ENCODE data around the gene NME8.

The NME8 gene

GRCh38 chr7:37901236-37901827, 52.9 kb downstream of the NME8 start:
- ATAC-seq, result no peak

DNA sequence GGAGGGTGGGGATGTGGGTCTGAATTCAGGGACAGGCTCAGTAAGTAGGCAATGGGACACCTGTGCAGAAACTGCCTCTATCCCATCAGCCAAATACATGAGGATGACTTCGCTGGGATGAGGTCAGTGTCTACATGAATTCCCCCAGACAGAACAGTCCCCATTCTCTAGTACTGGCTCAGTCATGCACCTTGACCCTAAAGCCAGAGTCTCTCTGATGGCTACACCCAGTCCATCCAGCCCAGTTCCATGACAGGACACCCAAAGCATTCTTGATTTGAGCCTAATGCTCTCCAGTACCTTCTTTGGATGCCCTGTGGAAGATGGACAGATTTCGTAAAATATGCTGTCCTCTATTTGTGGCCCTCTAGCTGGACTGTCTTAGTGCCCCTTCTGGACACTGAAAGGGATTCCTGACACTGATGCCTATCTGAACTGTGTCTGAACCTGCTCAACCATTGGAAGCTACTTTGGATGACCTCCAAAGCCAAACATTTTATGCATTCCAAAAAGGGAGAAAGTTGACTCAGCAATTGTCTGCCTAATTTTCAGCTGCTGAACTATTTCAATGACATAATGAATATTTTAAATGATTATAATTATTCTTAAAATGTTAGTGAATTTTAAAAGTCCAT, 53.6 kb downstream of the NME8 start:
- no peak for ATAC-seq

DNA sequence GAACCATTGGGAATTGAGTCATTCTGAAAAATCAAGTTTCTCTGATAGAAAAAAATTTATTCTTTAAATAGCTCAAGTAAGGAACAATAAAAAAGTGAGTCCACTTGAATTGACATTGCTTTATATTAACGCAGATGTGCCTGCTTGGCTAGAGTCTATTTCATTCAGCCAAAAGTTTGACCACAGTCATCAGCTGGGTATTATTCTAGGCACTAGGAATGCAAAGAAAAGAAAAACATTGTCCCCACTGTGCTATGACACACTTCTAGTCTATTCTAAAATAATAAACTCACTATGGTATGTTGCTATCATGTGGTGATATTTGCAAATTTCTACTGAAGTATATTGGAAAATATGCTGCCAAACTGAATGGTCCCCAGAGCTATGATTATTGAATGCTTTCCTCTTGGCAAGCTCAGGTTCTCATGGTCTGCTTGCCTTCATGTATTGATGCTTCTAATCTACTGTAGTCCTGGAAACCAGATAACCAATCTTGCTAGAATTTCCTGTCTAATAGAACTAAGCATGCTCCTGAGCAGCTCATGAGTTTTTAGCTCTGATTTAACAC, 59.9 kb downstream of the NME8 start:
- no peak for ATAC-seq

- no peak for ATAC-seq
Observed at GRCh38 chr7:37912756-37913155, 64.4 kb downstream of the NME8 start.

GRCh38 chr7:37915438-37915837, 67.0 kb downstream of the NME8 start:
- ATAC-seq, result no peak

DNA sequence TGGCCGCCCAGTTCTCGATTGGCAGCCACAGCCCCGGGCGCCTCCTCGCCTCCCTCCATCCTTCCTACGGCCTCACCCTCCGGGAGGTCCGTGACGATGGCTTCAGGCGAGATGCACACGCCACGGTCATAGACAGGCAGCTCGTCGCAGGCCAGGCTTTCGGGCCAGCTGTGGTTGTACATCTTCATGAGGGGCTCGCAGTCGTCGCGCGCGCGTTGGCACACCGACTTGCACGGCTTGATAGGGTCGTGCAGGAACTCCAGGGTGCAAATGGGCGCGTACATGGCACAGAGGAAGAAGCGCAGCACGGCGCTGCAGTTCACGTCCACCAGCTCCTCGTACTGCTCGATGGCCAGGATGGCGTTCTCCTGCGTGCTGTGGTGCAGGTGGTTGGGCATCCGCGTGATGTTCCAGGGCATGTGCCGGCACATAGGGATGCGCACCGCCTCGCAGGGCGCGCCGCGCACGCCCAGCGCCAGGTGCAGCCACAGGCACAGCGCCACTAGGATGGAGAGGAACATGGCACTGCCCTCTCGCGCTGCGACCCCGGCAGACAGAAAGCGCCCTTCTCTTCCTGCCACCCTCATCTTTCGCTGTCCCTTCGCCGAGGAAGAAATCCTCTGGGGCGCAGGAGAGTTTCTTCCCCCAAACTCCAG, 67.7 kb downstream of the NME8 start:
- no peak for ATAC-seq

DNA sequence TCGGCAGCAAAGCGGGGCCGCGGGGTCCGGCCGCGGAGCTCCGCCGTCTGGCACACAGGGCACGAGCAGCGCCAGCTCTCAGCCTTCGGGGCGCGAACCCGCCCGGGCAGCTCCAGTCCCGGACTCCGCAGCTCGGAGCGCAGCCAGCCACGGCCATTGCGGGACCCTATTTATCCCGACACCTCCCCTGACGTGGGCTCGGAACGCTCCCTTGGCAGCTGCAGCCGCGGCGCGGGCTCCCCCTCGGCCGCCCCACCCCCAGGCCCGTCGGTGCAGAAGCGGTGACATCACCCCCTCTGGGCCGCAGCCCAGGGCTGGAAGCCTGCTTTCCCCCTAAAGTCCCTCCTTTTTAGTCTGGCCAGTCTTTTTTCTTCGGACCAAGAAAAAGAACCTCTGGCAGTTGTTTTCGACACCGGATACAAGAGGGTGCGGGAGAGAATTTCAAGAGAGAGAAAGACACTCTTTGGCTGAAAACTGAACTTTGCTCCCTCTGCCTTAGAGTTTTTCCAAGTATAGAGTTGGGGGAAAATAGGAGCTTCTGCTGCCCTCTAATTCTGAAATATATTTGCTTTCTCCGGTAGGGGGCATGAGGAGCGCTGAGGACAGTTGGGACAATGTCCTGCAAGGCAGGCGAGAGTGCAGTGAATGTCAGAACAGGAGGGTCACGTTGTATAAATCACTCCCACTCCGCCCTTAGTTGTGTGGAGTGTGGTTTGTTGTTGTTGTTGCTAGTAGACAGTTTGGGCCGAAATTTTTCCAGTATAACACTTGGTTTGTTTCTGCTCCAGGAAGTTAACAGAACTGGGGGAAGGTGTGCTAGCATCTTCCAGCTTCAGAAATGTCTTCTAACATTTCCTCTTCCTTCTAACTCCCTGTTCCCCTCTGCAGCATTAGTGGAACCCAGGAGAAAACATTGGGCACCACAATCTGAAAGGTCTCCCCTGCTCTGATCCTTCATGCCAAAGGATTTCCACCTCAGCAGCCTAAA, 68.6 kb downstream of the NME8 start, which contains the start of gene SFRP4:
Gene SFRP4, minus strand, starts transcription at position 145 of the 988 bp plus-strand sequence. CDS start 280 bp downstream, outside the sequence.
- ATAC-seq, result no peak

DNA sequence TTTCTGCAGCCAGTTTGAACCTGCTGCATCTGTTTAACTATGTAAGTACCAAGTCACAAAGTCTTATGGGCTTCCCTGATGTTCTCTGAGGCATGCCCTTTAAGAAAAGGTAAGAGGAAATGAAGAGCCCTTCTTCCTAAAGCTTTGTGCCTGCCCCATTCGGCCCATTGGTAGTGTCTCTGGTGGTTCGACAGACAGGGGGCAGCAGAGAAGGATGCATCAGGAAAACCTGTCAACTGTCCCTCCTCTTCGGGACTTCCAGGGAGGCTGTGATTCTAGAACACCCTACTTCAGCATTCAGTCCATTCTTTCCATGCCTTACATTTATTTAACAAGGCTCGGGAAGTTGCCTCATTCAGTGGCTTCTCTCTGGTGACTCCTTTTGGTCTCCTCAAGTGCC, 70.1 kb downstream of the NME8 start:
- no peak for ATAC-seq

DNA sequence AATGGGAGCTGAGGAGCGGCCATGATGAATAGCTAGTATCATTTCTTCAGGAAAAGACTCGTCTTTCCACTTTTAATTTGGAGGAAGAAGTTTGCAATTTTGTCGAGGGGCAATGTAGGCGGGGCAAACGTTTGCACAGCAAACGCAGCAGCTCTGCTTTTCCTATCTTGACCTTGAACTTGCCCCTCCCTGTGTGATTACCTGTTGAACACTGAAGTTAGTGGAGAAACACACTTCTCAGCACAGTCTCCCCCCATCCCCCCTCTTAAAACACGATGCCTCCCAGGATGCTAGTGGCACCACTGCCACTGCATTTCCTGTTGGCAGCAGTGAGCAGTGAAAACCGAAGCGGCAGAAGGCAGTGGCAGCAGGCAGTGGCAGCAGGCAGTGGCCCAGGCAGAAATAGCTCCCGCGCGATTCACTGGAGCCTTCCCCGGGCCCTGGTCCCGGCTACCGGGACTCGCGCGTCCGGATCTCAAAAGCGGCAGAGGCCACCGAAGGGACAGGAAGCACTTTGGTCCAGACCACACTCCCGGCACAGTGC, 72.0 kb downstream of the NME8 start, which contains the start of gene EPDR1:
Gene EPDR1, plus strand, starts transcription at position 336 of the 544 bp plus-strand sequence. CDS start 300 bp downstream, outside the sequence.
- ATAC-seq, result no peak

DNA sequence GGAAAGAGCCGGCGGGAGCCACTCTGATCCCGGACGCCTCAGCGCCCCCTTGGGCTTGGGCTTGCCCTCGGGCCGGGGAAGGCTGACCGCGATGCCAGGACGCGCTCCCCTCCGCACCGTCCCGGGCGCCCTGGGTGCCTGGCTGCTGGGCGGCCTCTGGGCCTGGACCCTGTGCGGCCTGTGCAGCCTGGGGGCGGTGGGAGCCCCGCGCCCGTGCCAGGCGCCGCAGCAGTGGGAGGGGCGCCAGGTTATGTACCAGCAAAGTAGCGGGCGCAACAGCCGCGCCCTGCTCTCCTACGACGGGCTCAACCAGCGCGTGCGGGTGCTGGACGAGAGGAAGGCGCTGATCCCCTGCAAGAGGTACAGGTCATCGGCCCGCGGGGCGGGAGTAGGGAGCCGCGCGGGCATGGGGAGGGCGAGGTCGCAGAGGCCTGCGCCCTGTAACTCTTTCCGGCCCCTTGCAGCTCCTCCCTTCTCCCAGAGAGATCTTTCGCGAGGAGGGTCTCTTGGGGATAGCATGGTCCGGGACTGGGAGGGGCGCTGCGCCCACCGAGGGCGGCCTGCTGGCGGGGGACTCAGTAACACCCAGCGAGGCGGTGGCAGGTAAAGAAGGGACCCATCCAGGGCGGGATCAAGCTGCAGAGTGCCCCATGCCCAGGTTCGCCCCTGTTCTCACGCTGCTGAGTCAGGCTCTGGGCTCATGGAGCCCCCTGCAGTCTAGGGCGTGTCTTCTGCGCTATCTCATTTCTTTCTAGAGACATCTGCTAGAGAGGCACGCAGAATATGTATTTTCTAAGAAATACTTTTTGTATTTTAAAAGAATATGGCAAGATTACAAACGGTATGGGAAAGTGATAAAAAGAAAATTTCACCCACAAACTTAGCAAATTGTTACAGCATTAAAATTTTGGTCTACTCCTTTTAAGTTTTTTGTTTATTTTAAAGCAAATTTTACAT, 72.7 kb downstream of the NME8 start:
- ATAC-seq, result peak; percentile 24 to 32

DNA sequence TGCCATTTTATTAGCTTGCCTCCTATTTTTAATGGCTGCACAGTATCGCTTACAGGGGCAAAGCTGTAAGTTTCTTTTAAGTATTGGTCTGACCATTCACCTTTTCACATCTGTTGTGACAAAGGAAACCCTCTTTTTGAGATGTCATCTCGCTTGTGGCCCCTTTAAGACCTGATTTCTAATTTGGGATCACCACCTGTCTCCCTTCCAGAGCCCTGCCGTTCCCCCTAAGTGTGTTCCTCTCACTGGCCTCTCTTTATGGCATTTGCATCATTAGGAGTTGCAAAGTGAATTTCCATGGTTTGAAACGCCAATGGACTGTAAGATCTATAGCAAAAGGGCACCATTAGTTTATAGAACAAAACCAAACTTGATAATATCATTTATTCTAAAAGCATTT, 73.5 kb downstream of the NME8 start:
- ATAC-seq, result no peak

GRCh38 chr7:37923996-37924395, 75.6 kb downstream of the NME8 start:
- ATAC-seq, result no peak

DNA sequence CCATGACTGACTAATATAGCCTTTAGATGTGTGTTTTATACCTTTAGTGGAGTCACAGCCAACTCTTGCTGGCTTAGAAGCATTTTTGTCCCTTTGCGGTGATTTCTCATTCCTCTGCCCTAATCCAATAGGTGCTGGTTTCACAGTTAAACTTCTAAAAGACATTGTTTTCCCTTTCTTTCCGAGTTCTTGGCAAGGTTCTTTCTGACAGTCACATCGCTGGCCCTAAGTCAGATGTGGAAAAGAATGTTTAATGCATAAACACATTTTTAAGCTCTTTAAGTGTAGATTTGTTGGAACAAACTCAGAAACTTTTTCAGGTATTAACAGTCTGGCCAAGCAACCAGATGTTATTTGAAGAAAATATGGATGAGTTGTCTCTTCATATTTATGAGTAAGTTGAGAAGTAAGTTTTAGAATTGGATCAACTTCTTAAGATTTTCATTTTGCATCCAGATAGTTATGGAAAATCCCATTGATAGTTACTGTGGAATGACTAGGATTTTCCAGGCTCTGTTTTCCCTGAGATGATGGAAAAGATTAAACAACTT, 76.2 kb downstream of the NME8 start:
- no peak for ATAC-seq

DNA sequence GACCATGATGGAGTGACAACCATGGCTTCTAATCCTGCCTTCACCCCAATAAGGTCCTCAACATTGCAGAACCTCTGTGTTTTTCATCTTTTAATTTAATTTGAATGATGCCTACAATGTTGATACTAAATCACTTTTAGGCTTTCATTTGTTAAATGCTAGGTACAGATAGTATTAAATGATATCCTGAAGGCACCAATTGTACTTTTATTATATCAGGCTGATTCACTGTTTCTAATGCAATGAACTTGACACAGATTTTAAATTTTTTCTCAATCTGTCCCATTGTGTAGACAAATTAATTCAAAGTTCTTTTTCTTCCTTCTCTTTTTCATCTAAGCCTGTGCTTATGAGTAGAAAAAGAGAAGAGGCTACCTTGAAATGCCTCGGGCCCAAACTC, 77.2 kb downstream of the NME8 start:
- ATAC-seq, result no peak

DNA sequence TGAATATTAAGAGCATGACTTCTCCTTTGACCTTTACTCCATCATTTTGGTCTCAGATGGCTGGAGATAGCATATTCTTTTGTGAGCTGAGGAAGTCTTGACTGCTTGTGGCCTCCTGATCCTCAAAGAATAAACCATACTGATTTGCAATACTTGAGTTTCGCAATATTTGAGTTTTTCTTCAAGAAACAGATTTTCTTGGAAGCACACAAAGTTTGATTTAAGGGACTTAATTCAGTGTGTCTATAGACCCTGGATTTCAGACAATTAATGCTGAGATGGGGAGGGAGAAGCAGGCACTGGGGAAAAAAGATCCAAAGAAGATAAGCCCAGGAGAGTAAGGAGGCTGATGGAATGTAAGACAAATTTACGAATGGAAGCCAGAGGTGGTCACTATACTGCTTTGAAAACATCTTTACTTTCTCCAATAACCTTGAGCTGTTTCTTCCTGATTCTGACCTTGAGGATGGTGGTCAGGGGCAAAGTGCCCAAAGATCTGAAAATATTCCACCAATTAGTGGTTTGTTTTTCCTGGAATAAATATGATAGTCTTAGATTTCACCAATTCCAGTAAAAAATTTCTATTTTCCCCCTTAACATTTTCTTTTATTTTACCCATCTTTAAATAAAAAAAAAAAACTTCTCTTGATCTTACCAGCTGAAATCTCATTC, 79.5 kb downstream of the NME8 start:
- ATAC-seq, result no peak

GRCh38 chr7:37928878-37929277, 80.5 kb downstream of the NME8 start:
- no peak for ATAC-seq

GRCh38 chr7:37930226-37930948, 82.0 kb downstream of the NME8 start:
- ATAC-seq, result no peak

GRCh38 chr7:37932543-37932942, 84.1 kb downstream of the NME8 start:
- ATAC-seq, result no peak

DNA sequence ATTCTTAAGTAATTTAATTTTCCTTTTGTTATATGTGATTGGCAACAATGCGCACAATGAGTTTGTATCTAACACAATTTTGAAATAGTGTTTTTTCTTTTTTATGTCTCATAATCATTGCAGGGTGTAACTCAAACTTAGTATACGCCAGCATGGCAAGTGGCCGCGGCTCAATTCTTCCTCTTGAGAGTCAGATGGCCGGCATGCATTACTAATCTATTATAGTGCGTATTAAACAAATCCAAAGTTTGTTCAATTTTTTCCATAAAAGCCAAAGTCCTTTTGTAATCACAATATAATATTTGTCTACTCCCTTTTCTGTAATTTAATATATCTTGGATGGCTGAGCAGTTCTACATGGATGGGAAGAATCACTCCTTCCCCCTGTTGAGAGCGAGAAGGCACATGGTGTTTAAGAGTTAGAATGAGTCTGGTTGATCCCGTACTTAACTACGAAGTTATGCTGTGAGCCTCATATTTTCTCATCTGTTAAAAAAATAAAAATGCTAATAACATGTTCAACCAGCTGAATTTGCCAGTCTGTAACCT, 84.7 kb downstream of the NME8 start:
- no peak for ATAC-seq

All from activated CD4-positive, CD25-positive, alpha-beta regulatory T cell treated with anti-CD3 and anti-CD28 coated beads, Interleukin-2, amount 50 U/mL, for 24 hours (primary cell).